ENCODE data around the gene F3. TPM values are rescaled to one million over a fixed set of nuclear protein-coding genes. Genes with fewer than 3 reads are reported as not detected.

Gene F3
- total RNA-seq, 1 donor from 2014 or later, result 1.4 TPM

- DNase-seq (ENCODE audit: low read depth in 2 of 2), result no peak
These were observed 10.6 kb upstream of the F3 start for GRCh38 chr1:94552071-94552586.

- no peak for DNase-seq (ENCODE audit: low read depth in 2 of 2)
These were observed 9.9 kb upstream of the F3 start for GRCh38 chr1:94551449-94551848.

GRCh38 chr1:94550800-94551241 is 9.3 kb upstream of the F3 start:
- DNase-seq (ENCODE audit: low read depth in 2 of 2), result no peak

- DNase-seq (ENCODE audit: low read depth in 2 of 2), result no peak
These were observed 8.8 kb upstream of the F3 start for GRCh38 chr1:94550396-94550795.

- DNase-seq (ENCODE audit: low read depth in 2 of 2), result no peak
These were observed 8.1 kb upstream of the F3 start for GRCh38 chr1:94549706-94550105.

- DNase-seq (ENCODE audit: low read depth in 2 of 2), result peak; percentile 68 to 75
These were observed 3.3 kb upstream of the F3 start for GRCh38 chr1:94544706-94545490.

- no peak for DNase-seq (ENCODE audit: low read depth in 2 of 2)
These were observed 2.5 kb upstream of the F3 start for GRCh38 chr1:94543893-94544635.

- DNase-seq (ENCODE audit: low read depth in 2 of 2), result peak; percentile 23 to 32
These were observed 1.4 kb upstream of the F3 start for GRCh38 chr1:94543001-94543400.

GRCh38 chr1:94542088-94542870 is 720 bp upstream of the F3 start:
- peak in 1 of 2 donors; percentile 48 for DNase-seq (ENCODE audit: low read depth in 2 of 2)

- no peak for DNase-seq (ENCODE audit: low read depth in 2 of 2)
These were observed 916 bp downstream of the F3 start for GRCh38 chr1:94540440-94541245.

GRCh38 chr1:94539496-94539895 is 2.1 kb downstream of the F3 start:
- DNase-seq (ENCODE audit: low read depth in 2 of 2), result no peak

GRCh38 chr1:94538243-94538827 is 3.2 kb downstream of the F3 start:
- DNase-seq (ENCODE audit: low read depth in 2 of 2), result no peak

GRCh38 chr1:94537254-94537653 is 4.3 kb downstream of the F3 start:
- no peak for DNase-seq (ENCODE audit: low read depth in 2 of 2)

GRCh38 chr1:94535879-94536278 is 5.7 kb downstream of the F3 start:
- DNase-seq (ENCODE audit: low read depth in 2 of 2), result no peak

- DNase-seq (ENCODE audit: low read depth in 2 of 2), result no peak
These were observed 6.5 kb downstream of the F3 start for GRCh38 chr1:94535095-94535494.

- DNase-seq (ENCODE audit: low read depth in 2 of 2), result no peak
These were observed 9.5 kb downstream of the F3 start for GRCh38 chr1:94532077-94532476.

GRCh38 chr1:94531664-94532063 is 9.9 kb downstream of the F3 start:
- no peak for DNase-seq (ENCODE audit: low read depth in 2 of 2)

GRCh38 chr1:94530373-94530878 is 11.1 kb downstream of the F3 start:
- DNase-seq (ENCODE audit: low read depth in 2 of 2), result no peak

- no peak for DNase-seq (ENCODE audit: low read depth in 2 of 2)
These were observed 12.1 kb downstream of the F3 start for GRCh38 chr1:94529416-94529815.

GRCh38 chr1:94528826-94529225 is 12.7 kb downstream of the F3 start:
- no peak for DNase-seq (ENCODE audit: low read depth in 2 of 2)
